Muscle of leg (tissue), 11 donors: Measurements from ENCODE around the gene DLX3. TPM values are rescaled to one million over a fixed set of nuclear protein-coding genes. Genes with fewer than 3 reads are reported as not detected.

Experiments used
- DNase-seq: peaks from one replicate; pipeline ENCODE4 v3.0.0; 2013
- H3K27ac ChIP-seq: one replicate; pipeline ENCODE4 v1.5.1; 2013; ENCODE audit warnings: mild to moderate bottlenecking, low read length, control low read depth
- H3K27me3 ChIP-seq: one replicate; pipeline ENCODE4 v1.6.1; 2013; ENCODE audit warnings: low read length; ENCODE audit not compliant: control insufficient read depth, insufficient read depth
- H3K36me3 ChIP-seq: one replicate; pipeline ENCODE4 v1.6.1; 2013; ENCODE audit warnings: low read length; ENCODE audit not compliant: control insufficient read depth, insufficient read depth
- H3K4me1 ChIP-seq: one replicate; pipeline ENCODE4 v1.6.1; 2013; ENCODE audit warnings: low read length; ENCODE audit not compliant: control insufficient read depth, insufficient read depth
- H3K4me3 ChIP-seq: one replicate; pipeline ENCODE4 v1.5.1; 2013; ENCODE audit warnings: low read length, control low read depth
- H3K9me3 ChIP-seq: replicated peaks from 2 replicates; pipeline ENCODE4 v1.6.1; 2013; ENCODE audit warnings: low read depth, low read length; ENCODE audit not compliant: control insufficient read depth
- WGBS: methylation state at CpG from one replicate; pipeline ENCODE4 v1.1.5; 2013; ENCODE audit warnings: missing lambda C conversion rate; ENCODE audit not compliant: insufficient coverage; 5-methylcytosine and 5-hydroxymethylcytosine counted together
- polyA plus RNA-seq, 8 donors: library from polyadenylated mRNA; unstranded; fragments of 120-200 nt; gene quantifications; one replicate each; pipeline versions ENCODE4 v1.2.1 to v1.2.3, GENCODE V29; 2013; ENCODE audit warnings: inconsistent platforms in 1 of 8, low replicate concordance in 1 of 8; ENCODE audit not compliant: insufficient read length in 8 of 8, insufficient read depth in 1 of 8
- total RNA-seq: library from RNA; stranded (reverse); fragments of 120-200 nt; gene quantifications from one replicate; pipeline ENCODE4 v1.2.4, GENCODE V29; 2013

The DLX3 gene
- total and polyA plus RNA-seq, 9 donors: 0.06 to 1.1 (median 0.11) TPM; not detected in 4

DNA sequence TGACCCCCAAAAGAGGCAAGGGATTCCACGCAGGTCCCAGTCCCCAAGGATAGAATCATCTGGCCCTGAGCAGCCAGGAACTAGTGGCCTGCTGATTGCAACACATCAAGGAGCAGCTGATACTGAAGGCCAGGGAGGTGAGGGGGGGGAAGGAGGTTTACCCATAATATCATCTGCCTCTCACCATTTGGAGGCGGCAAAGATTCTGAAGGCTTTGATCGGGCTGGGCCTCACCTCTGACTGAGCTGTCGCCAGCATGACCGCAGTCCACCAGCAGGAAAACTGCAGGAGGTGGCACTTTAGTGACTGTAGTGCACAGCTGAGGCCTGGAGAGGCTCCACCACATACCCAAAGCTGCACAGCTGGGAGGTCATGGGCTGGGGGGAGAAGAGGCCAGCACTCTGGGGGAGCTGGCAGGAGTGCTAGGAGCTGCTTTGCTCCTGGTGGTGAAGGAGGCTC lies 40.4 kb upstream of the DLX3 start:
- H3K9me3 ChIP-seq: no peaks in the 10 kb centered on the region
- no peaks in the 10 kb centered on the region for H3K36me3 ChIP-seq
- WGBS: 74% methylated on average over 4 of the region's 5 CpGs
- peaks cover 8% of the 10 kb centered on the region for H3K27me3 ChIP-seq
- no peak overlapping the region for H3K27ac ChIP-seq
- no peak overlapping the region for H3K4me3 ChIP-seq
- H3K4me1 ChIP-seq: peaks cover 17% of the 10 kb centered on the region
- DNase-seq: no peak

DNA sequence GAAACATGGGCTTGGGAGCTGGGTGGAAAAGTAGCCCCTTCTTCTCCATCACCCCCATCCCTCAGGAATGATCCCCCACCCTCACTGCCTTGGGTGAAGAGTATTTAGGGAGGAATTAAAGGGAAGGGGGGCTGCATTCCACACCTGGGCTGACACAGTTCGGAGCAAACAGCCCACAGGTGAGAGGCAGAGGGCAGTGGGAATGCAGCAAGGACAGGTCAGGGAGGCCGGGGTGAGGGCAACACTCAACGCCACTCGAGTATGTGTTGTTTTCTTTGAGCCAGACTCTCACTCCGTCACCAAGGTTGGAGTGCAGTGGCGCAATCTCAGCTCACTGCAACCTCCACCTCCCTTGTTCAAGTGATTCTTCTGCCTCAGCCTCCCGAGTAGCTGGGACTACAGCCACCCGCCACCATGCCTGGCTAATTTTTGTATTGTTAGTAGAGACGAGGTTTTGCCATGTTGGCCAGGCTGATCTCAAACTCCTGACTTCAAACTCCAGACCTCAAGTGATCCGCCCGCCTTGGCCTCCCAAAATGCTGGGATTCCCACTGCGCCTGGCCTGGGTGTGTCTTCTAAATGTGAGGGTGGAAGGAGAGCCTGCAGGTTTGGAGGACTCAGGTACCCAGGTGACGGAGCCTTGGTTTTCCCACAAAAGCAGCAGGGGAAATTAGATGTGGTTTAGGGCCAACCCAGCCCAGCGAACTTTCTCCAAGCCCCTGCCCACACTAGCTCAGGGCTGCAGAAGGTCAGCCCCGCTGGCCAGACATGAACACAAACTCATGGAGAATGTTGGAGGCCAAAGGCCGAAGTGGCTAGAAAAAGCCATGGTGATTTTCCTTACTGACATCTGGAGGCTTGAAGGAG lies 39.7 kb upstream of the DLX3 start:
- Histone ChIP-seq H3K36me3 (no peaks in the 10 kb centered on the region), H3K27me3 (peaks cover 8% of the 10 kb centered on the region), H3K9me3 (no peaks in the 10 kb centered on the region), H3K27ac (no peak overlapping the region), H3K4me3 (no peak overlapping the region), H3K4me1 (peaks cover 17% of the 10 kb centered on the region)
- WGBS: 68% methylated on average over 8 of the region's 16 CpGs
- DNase-seq: no peak

GRCh38 chr17:50033316-50033715 lies 38.3 kb upstream of the DLX3 start:
- Histone ChIP-seq H3K9me3 (no peaks in the 10 kb centered on the region), H3K27me3 (peaks cover 10% of the 10 kb centered on the region), H3K4me1 (peaks cover 21% of the 10 kb centered on the region), H3K27ac (no peak overlapping the region), H3K4me3 (no peak overlapping the region), H3K36me3 (no peaks in the 10 kb centered on the region)
- 77% methylated on average over 3 of the region's 6 CpGs for WGBS
- peak; percentile 42 for DNase-seq

- Histone ChIP-seq H3K4me1 (peaks cover 19% of the 10 kb centered on the region), H3K27me3 (peaks cover 6% of the 10 kb centered on the region), H3K9me3 (no peaks in the 10 kb centered on the region), H3K27ac (no peak overlapping the region), H3K4me3 (no peak overlapping the region), H3K36me3 (no peaks in the 10 kb centered on the region)
- 82% methylated on average over 7 of the region's 7 CpGs for WGBS
- DNase-seq: no peak
These were observed 34.2 kb upstream of the DLX3 start for GRCh38 chr17:50029185-50029584.

- DNase-seq: no peak
- Histone ChIP-seq H3K4me1 (peaks cover 19% of the 10 kb centered on the region), H3K4me3 (no peak overlapping the region), H3K27ac (no peak overlapping the region), H3K27me3 (peaks cover 6% of the 10 kb centered on the region), H3K36me3 (no peaks in the 10 kb centered on the region), H3K9me3 (no peaks in the 10 kb centered on the region)
- WGBS: 92% methylated on average over 3 of the region's 6 CpGs
These were observed 33.7 kb upstream of the DLX3 start for GRCh38 chr17:50028736-50029120.

GRCh38 chr17:50027881-50028735 lies 33.1 kb upstream of the DLX3 start:
- WGBS: 54% methylated on average over 12 of the region's 20 CpGs
- Histone ChIP-seq H3K27me3 (peaks cover 6% of the 10 kb centered on the region), H3K4me3 (no peak overlapping the region), H3K9me3 (no peaks in the 10 kb centered on the region), H3K36me3 (no peaks in the 10 kb centered on the region), H3K27ac (no peak overlapping the region), H3K4me1 (peaks cover 19% of the 10 kb centered on the region)
- no peak for DNase-seq

- WGBS: 4% methylated on average over 26 of the region's 27 CpGs
- H3K27ac ChIP-seq: no peak overlapping the region
- peak; percentile 62 for DNase-seq
- peaks cover 6% of the 10 kb centered on the region for H3K27me3 ChIP-seq
- no peaks in the 10 kb centered on the region for H3K9me3 ChIP-seq
- peaks cover 20% of the 10 kb centered on the region for H3K4me1 ChIP-seq
- H3K36me3 ChIP-seq: no peaks in the 10 kb centered on the region
- no peak overlapping the region for H3K4me3 ChIP-seq
These were observed 32.3 kb upstream of the DLX3 start for GRCh38 chr17:50027172-50027880.

DNA sequence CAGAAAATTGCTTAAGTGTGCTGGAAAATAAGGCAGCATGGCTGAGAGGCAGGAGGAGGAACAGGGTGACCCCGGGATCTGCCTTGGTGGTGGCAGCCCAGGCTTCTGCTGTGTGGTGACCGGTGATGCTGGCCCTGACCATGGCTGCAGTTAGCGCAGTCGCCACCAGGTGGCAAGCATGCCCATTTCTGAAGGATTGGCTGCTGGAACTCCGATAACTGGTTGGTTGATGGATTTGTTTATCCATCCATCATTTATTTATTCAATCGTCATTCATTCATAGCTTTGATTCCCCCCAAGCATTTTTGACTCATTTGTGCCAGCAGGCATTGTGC lies 31.8 kb upstream of the DLX3 start:
- no peak overlapping the region for H3K4me3 ChIP-seq
- peaks cover 8% of the 10 kb centered on the region for H3K27me3 ChIP-seq
- 13% methylated on average over 1 of the region's 6 CpGs for WGBS
- H3K27ac ChIP-seq: no peak overlapping the region
- DNase-seq: peak; percentile 80
- no peaks in the 10 kb centered on the region for H3K36me3 ChIP-seq
- peaks cover 22% of the 10 kb centered on the region for H3K4me1 ChIP-seq
- no peaks in the 10 kb centered on the region for H3K9me3 ChIP-seq

GRCh38 chr17:50026046-50026675 lies 31.1 kb upstream of the DLX3 start:
- H3K4me3 ChIP-seq: no peak overlapping the region
- H3K27ac ChIP-seq: no peak overlapping the region
- no peak for DNase-seq
- peaks cover 22% of the 10 kb centered on the region for H3K4me1 ChIP-seq
- H3K36me3 ChIP-seq: no peaks in the 10 kb centered on the region
- H3K9me3 ChIP-seq: no peaks in the 10 kb centered on the region
- H3K27me3 ChIP-seq: peaks cover 9% of the 10 kb centered on the region
- WGBS: 58% methylated on average over 5 of the region's 8 CpGs
